H9 (cell line): ENCODE measurements around the gene SLC30A5. TPM values are rescaled to one million over a fixed set of nuclear protein-coding genes. Genes with fewer than 3 reads are reported as not detected.

Source experiments
- DNase-seq: peaks from one replicate; pipeline ENCODE4 v3.0.0-alpha.2; 2017
- H2AFZ ChIP-seq: one replicate; pipeline ENCODE4 v1.6.1; 2013; ENCODE audit warnings: mild to moderate bottlenecking, low read length, control low read depth, moderate library complexity
- H2AK5ac ChIP-seq: 2 replicates; pipeline ENCODE4 v1.6.1; 2013; ENCODE audit warnings: low read length, control low read depth, mixed read lengths; ENCODE audit not compliant: insufficient read length
- H2BK120ac ChIP-seq: one replicate; pipeline ENCODE4 v1.6.1; 2013; ENCODE audit warnings: low read depth, mild to moderate bottlenecking, low read length, control low read depth, inconsistent platforms; ENCODE audit not compliant: poor library complexity, severe bottlenecking
- H2BK12ac ChIP-seq: 2 replicates; pipeline ENCODE4 v1.6.1; 2013; ENCODE audit warnings: low read length, control low read depth, mixed read lengths, low read depth; ENCODE audit not compliant: insufficient read length
- H2BK15ac ChIP-seq: 2 replicates; pipeline ENCODE4 v1.6.1; 2013; ENCODE audit warnings: low read depth, low read length, control low read depth
- H2BK20ac ChIP-seq: one replicate; pipeline ENCODE4 v1.6.1; 2013; ENCODE audit warnings: low read depth, mild to moderate bottlenecking, low read length, control low read depth, inconsistent platforms; ENCODE audit not compliant: poor library complexity, severe bottlenecking
- H2BK5ac ChIP-seq: 2 replicates; pipeline ENCODE4 v1.6.1; 2013; ENCODE audit warnings: low read length, control low read depth, mixed read lengths; ENCODE audit not compliant: insufficient read length
- H3K14ac ChIP-seq: 2 replicates; pipeline ENCODE4 v1.6.1; 2013; ENCODE audit warnings: low read length, control low read depth; ENCODE audit not compliant: insufficient read depth
- H3K18ac ChIP-seq: 2 replicates; pipeline ENCODE4 v1.6.1; 2013; ENCODE audit warnings: low read depth, mild to moderate bottlenecking, mixed read lengths, low read length, control low read depth; ENCODE audit not compliant: insufficient read length
- H3K23ac ChIP-seq: 2 replicates; pipeline ENCODE4 v1.6.1; 2013; ENCODE audit warnings: low read length, control low read depth, mixed read lengths, low read depth; ENCODE audit not compliant: insufficient read length
- H3K23me2 ChIP-seq: 2 replicates; pipeline ENCODE4 v1.6.1; 2013; ENCODE audit warnings: low read depth, mild to moderate bottlenecking, mixed read lengths, low read length, control low read depth; ENCODE audit not compliant: insufficient read length, poor library complexity, severe bottlenecking
- H3K27ac ChIP-seq: 2 replicates; pipeline ENCODE4 v1.5.1; 2013; ENCODE audit warnings: low read length, control low read depth, mixed read lengths, low read depth; ENCODE audit not compliant: insufficient read length
- H3K27me3 ChIP-seq: 2 replicates; pipeline ENCODE4 v1.6.1; 2013; ENCODE audit warnings: low read length, control low read depth, inconsistent platforms; ENCODE audit not compliant: insufficient read depth
- H3K4ac ChIP-seq: 2 replicates; pipeline ENCODE4 v1.6.1; 2013; ENCODE audit warnings: low read depth, mild to moderate bottlenecking, control low read depth, inconsistent platforms, low read length, moderate library complexity
- H3K4me1 ChIP-seq: 2 replicates; pipeline ENCODE4 v1.6.1; 2013; ENCODE audit warnings: low read length, control low read depth, inconsistent platforms; ENCODE audit not compliant: insufficient read depth
- H3K4me2 ChIP-seq: 2 replicates; pipeline ENCODE4 v1.6.1; 2013; ENCODE audit warnings: low read length, control low read depth, mixed read lengths; ENCODE audit not compliant: insufficient read length, insufficient read depth
- H3K56ac ChIP-seq: 2 replicates; pipeline ENCODE4 v1.6.1; 2013; ENCODE audit warnings: low read depth, mild to moderate bottlenecking, mixed read lengths, low read length, control low read depth; ENCODE audit not compliant: insufficient read length
- H3K79me1 ChIP-seq: 2 replicates; pipeline ENCODE4 v1.6.1; 2013; ENCODE audit warnings: low read depth, mild to moderate bottlenecking, moderate library complexity, low read length, control low read depth, inconsistent platforms; ENCODE audit not compliant: insufficient read depth, poor library complexity, severe bottlenecking
- H3K79me2 ChIP-seq: 2 replicates; pipeline ENCODE4 v1.6.1; 2013; ENCODE audit warnings: low read length, control low read depth, inconsistent platforms; ENCODE audit not compliant: insufficient read depth
- H3K9ac ChIP-seq: 2 replicates; pipeline ENCODE4 v1.6.1; 2013; ENCODE audit warnings: low read length, control low read depth, mixed read lengths; ENCODE audit not compliant: insufficient read length; ENCODE audit errors: extremely low read depth
- H3K9me3 ChIP-seq: one replicate; pipeline ENCODE4 v1.6.1; 2013; ENCODE audit warnings: low read depth, low read length, inconsistent platforms; ENCODE audit not compliant: control insufficient read depth
- H3T11ph ChIP-seq: one replicate; pipeline ENCODE4 v1.6.1; 2013; ENCODE audit warnings: mild to moderate bottlenecking, low read length, control low read depth, inconsistent platforms
- H4K20me1 ChIP-seq: one replicate; pipeline ENCODE4 v1.6.1; 2013; ENCODE audit not compliant: control insufficient read depth, insufficient read length, insufficient read depth
- H4K5ac ChIP-seq: 2 replicates; pipeline ENCODE4 v1.6.1; 2013; ENCODE audit warnings: low read depth, mild to moderate bottlenecking, mixed read lengths, low read length, control low read depth; ENCODE audit not compliant: insufficient read length
- H4K8ac ChIP-seq: replicated peaks from 2 replicates; pipeline ENCODE4 v1.6.1; 2013; ENCODE audit warnings: low read length, control low read depth, mixed read lengths, low read depth; ENCODE audit not compliant: insufficient read length
- H4K91ac ChIP-seq: 2 replicates; pipeline ENCODE4 v1.6.1; 2013; ENCODE audit warnings: low read depth, mild to moderate bottlenecking, moderate library complexity, mixed read lengths, low read length, control low read depth; ENCODE audit not compliant: insufficient read length
- H3K27ac Mint-ChIP-seq, 3 experiments: 2 replicates in 2 of 3; 3 replicates in 1 of 3; pipeline ENCODE4 v1.8.0; 2020 to 2021; ENCODE audit warnings: mixed read lengths in 3 of 3, mild to moderate bottlenecking in 1 of 3, moderate library complexity in 1 of 3
- H3K27me3 Mint-ChIP-seq: 2 replicates; pipeline ENCODE4 v1.8.0; 2021; ENCODE audit warnings: low read depth, mild to moderate bottlenecking, moderate library complexity, mixed read lengths
- H3K36me3 Mint-ChIP-seq, 3 experiments: 2 replicates in 2 of 3; 3 replicates in 1 of 3; pipeline ENCODE4 v1.8.0; 2020 to 2021; ENCODE audit warnings: low read depth in 3 of 3, mixed read lengths in 3 of 3; ENCODE audit not compliant: insufficient read depth in 1 of 3
- H3K4me1 Mint-ChIP-seq, 2 experiments: 2 replicates each; pipeline ENCODE4 v1.8.0; 2020; ENCODE audit warnings: mixed read lengths in 2 of 2
- H3K4me3 Mint-ChIP-seq, 2 experiments: 2 replicates in 1 of 2; 3 replicates in 1 of 2; pipeline ENCODE4 v1.8.0; 2020 to 2021; ENCODE audit warnings: mild to moderate bottlenecking in 2 of 2, mixed read lengths in 2 of 2, moderate library complexity in 1 of 2
- H3K9me3 Mint-ChIP-seq, 2 experiments: 2 replicates in 1 of 2; 3 replicates in 1 of 2; pipeline ENCODE4 v1.8.0; 2020; ENCODE audit warnings: mild to moderate bottlenecking in 2 of 2, mixed read lengths in 2 of 2, moderate library complexity in 1 of 2
- WGBS: extraction: QIAGEN DNeasy Blood & Tissue Kit; methylation state at CpG from one replicate; pipeline ENCODE4 v1.1.7; 2013; ENCODE audit warnings: missing lambda C conversion rate, low lambda C conversion rate, mixed read lengths; ENCODE audit not compliant: insufficient read length; ENCODE audit errors: extremely low coverage; 5-methylcytosine and 5-hydroxymethylcytosine counted together
- total RNA-seq: library from RNA; stranded (reverse); gene quantifications from 2 replicates; pipeline ENCODE4 v1.2.1, GENCODE V29; 2021
- TF ChIP-seq, protein P1 (sequence below): fragments of 200-600 bp; sonication (generic); conservative IDR thresholded peaks from 3 replicates; pipeline ENCODE4 v1.8.0; 2021; ENCODE audit warnings: antibody characterized with exemption, mild to moderate bottlenecking

The SLC30A5 gene
- total RNA-seq, 1 experiment from 2014 or later: 33.7 TPM

GRCh38 chr5:69049796-69050195 lies 44.0 kb upstream of the SLC30A5 start:
- H3T11ph ChIP-seq: no peak overlapping the region
- H4K8ac ChIP-seq: no peak overlapping the region
- Mint-ChIP-seq H3K4me1 (no peaks in the 10 kb centered on the region), H3K36me3 (no peaks in the 10 kb centered on the region), H3K27me3 (no peaks in the 10 kb centered on the region; the same call in 1 of the 2 replicates), H3K4me3 (no peak overlapping the region), H3K27ac (no peak overlapping the region), H3K9me3 (no peaks in the 10 kb centered on the region)
- H4K20me1 ChIP-seq: no peaks in the 10 kb centered on the region
- no peaks in the 10 kb centered on the region for H3K27me3 ChIP-seq
- no peaks in the 10 kb centered on the region for H3K79me1 ChIP-seq
- no peak overlapping the region for H2BK20ac ChIP-seq
- H3K14ac ChIP-seq: no peak overlapping the region
- DNase-seq: no peak
- TF ChIP-seq, protein P1, sequence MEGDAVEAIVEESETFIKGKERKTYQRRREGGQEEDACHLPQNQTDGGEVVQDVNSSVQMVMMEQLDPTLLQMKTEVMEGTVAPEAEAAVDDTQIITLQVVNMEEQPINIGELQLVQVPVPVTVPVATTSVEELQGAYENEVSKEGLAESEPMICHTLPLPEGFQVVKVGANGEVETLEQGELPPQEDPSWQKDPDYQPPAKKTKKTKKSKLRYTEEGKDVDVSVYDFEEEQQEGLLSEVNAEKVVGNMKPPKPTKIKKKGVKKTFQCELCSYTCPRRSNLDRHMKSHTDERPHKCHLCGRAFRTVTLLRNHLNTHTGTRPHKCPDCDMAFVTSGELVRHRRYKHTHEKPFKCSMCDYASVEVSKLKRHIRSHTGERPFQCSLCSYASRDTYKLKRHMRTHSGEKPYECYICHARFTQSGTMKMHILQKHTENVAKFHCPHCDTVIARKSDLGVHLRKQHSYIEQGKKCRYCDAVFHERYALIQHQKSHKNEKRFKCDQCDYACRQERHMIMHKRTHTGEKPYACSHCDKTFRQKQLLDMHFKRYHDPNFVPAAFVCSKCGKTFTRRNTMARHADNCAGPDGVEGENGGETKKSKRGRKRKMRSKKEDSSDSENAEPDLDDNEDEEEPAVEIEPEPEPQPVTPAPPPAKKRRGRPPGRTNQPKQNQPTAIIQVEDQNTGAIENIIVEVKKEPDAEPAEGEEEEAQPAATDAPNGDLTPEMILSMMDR: no peak
- H3K79me2 ChIP-seq: no peaks in the 10 kb centered on the region
- H3K4ac ChIP-seq: no peak overlapping the region
- no peaks in the 10 kb centered on the region for H3K23me2 ChIP-seq
- no CpG with 5 or more reads among the region's 2 CpGs for WGBS
- H3K4me1 ChIP-seq: no peaks in the 10 kb centered on the region
- H3K9me3 ChIP-seq: no peaks in the 10 kb centered on the region
- no peak overlapping the region for H4K91ac ChIP-seq
- no peak overlapping the region for H2BK5ac ChIP-seq
- no peak overlapping the region for H3K27ac ChIP-seq
- H3K23ac ChIP-seq: no peak overlapping the region
- no peak overlapping the region for H2BK15ac ChIP-seq
- H3K9ac ChIP-seq: no peak overlapping the region
- H2AK5ac ChIP-seq: no peak overlapping the region
- no peak overlapping the region for H4K5ac ChIP-seq
- H2BK12ac ChIP-seq: no peak overlapping the region
- no peak overlapping the region for H3K4me2 ChIP-seq
- no peak overlapping the region for H2AFZ ChIP-seq
- no peak overlapping the region for H3K56ac ChIP-seq
- no peak overlapping the region for H2BK120ac ChIP-seq
- no peak overlapping the region for H3K18ac ChIP-seq
